ENCODE results near the gene FMNL2.

The FMNL2 gene

GRCh38 chr2:152518034-152518433 lies 183.1 kb downstream of the FMNL2 start:
- TF ChIP-seq CTCF (IDR thresholded peaks at IDR 0.05; ENCODE audit: insufficient read depth, low read length, poor library complexity, severe bottlenecking) (no peak), EZH2phosphoT487 (conservative IDR thresholded peaks at IDR 0.05; ENCODE audit: low read length) (no peak)
- Histone ChIP-seq H3F3A (ENCODE audit: insufficient read depth) (no peaks in the 10 kb centered on the region), H3K27ac (ENCODE audit: low read depth, low read length) (no peak overlapping the region), H3K79me2 (ENCODE audit: insufficient read depth, low read length) (no peaks in the 10 kb centered on the region), H4K20me1 (ENCODE audit: low read depth, low read length) (no peaks in the 10 kb centered on the region), H3K4me3 (ENCODE audit: insufficient read depth, low read length, poor library complexity, severe bottlenecking) (no peak overlapping the region), H3K36me3 (ENCODE audit: low read length) (no peaks in the 10 kb centered on the region), H3K9me3 (ENCODE audit: insufficient read depth, low read length) (no peaks in the 10 kb centered on the region), H3K4me2 (ENCODE audit: low read depth, low read length, poor library complexity, severe bottlenecking) (no peak overlapping the region), H3K9me2 (replicated peaks; ENCODE audit: insufficient read depth, low read length) (no peaks in the 10 kb centered on the region), H3K9ac (ENCODE audit: low read length) (no peak overlapping the region), H3K27me3 (ENCODE audit: low read length) (no peaks in the 10 kb centered on the region), H2AFZ (ENCODE audit: low read depth, low read length, severe bottlenecking) (no peak overlapping the region)

GRCh38 chr2:152518641-152519580 lies 183.9 kb downstream of the FMNL2 start:
- no peaks in the 10 kb centered on the region for H3K27me3 ChIP-seq (ENCODE audit: low read length)
- H3K9ac ChIP-seq (ENCODE audit: low read length): no peak overlapping the region
- H3K4me3 ChIP-seq (ENCODE audit: insufficient read depth, low read length, poor library complexity, severe bottlenecking): no peak overlapping the region
- no peaks in the 10 kb centered on the region for H3F3A ChIP-seq (ENCODE audit: insufficient read depth)
- H3K79me2 ChIP-seq (ENCODE audit: insufficient read depth, low read length): no peaks in the 10 kb centered on the region
- no peaks in the 10 kb centered on the region for H3K9me2 ChIP-seq (replicated peaks; ENCODE audit: insufficient read depth, low read length)
- H3K36me3 ChIP-seq (ENCODE audit: low read length): no peaks in the 10 kb centered on the region
- H4K20me1 ChIP-seq (ENCODE audit: low read depth, low read length): no peaks in the 10 kb centered on the region
- H3K9me3 ChIP-seq (ENCODE audit: insufficient read depth, low read length): no peaks in the 10 kb centered on the region
- no peak overlapping the region for H3K4me2 ChIP-seq (ENCODE audit: low read depth, low read length, poor library complexity, severe bottlenecking)
- TF ChIP-seq CTCF (IDR thresholded peaks at IDR 0.05; ENCODE audit: insufficient read depth, low read length, poor library complexity, severe bottlenecking): no peak
- TF ChIP-seq EZH2phosphoT487 (conservative IDR thresholded peaks at IDR 0.05; ENCODE audit: low read length): no peak
- no peak overlapping the region for H2AFZ ChIP-seq (ENCODE audit: low read depth, low read length, severe bottlenecking)
- H3K27ac ChIP-seq (ENCODE audit: low read depth, low read length): no peak overlapping the region

DNA sequence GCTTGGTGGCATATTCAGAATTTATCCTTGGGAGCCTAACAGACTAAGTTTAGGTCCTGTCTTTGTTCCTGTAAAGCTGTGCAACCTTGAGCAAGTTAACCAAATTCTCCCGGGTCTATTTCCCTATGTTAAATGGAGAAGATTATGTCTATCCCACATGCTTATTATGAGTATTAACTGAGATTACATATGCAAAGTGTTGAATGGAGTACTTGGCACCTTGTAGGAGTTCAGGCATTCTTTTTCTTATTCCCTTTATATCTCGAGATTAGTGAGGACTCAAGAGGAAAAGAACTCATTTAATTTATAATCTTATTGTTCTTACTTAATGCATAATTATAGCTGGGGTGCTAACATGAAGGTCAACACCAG lies 184.6 kb downstream of the FMNL2 start:
- Histone ChIP-seq H3K36me3 (ENCODE audit: low read length) (no peaks in the 10 kb centered on the region), H3F3A (ENCODE audit: insufficient read depth) (no peaks in the 10 kb centered on the region), H3K4me3 (ENCODE audit: insufficient read depth, low read length, poor library complexity, severe bottlenecking) (no peak overlapping the region), H3K4me2 (ENCODE audit: low read depth, low read length, poor library complexity, severe bottlenecking) (no peak overlapping the region), H3K27me3 (ENCODE audit: low read length) (no peaks in the 10 kb centered on the region), H2AFZ (ENCODE audit: low read depth, low read length, severe bottlenecking) (no peak overlapping the region), H3K79me2 (ENCODE audit: insufficient read depth, low read length) (no peaks in the 10 kb centered on the region), H3K9ac (ENCODE audit: low read length) (no peak overlapping the region), H3K9me2 (replicated peaks; ENCODE audit: insufficient read depth, low read length) (no peaks in the 10 kb centered on the region), H3K27ac (ENCODE audit: low read depth, low read length) (no peak overlapping the region), H3K9me3 (ENCODE audit: insufficient read depth, low read length) (no peaks in the 10 kb centered on the region), H4K20me1 (ENCODE audit: low read depth, low read length) (no peaks in the 10 kb centered on the region)
- TF ChIP-seq CTCF (IDR thresholded peaks at IDR 0.05; ENCODE audit: insufficient read depth, low read length, poor library complexity, severe bottlenecking) (no peak), EZH2phosphoT487 (conservative IDR thresholded peaks at IDR 0.05; ENCODE audit: low read length) (no peak)

All from SU-DHL-6 (cell line).